ENCODE results near the gene WDR93. TPM values are rescaled to one million over a fixed set of nuclear protein-coding genes. Genes with fewer than 3 reads are reported as not detected.

Gene WDR93
- total RNA-seq, 1 experiment from 2014 or later: not detected

DNA sequence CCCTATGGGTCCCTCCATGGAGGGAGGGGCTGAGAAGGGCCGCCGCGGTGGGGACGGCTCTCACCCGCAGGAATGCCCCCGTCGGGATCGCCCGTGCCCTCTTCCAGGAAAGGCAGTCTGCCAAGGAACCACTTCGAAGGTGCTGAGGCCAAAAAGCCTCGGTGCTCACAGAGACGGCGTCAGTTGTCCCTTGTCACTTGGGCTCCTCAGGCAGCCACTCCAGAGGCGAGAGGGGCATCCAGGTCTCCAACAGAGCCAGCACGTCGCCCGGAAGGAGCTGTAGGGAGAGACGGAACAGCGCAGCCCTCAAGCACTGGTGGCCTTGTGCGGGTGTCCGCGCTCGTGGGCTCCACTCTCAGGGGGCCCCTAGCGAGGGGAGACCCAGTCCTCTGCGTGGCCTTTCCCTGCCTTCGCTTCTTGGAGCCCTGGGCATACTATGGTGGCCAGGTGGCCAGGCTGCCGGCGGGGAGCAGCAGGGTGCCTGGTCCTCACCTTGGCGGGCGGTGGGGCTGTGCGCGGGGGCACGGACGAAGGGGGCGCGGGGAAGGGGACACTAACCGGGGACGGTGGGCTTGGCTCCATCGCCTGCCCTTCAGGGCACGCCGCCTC is 59.4 kb downstream of the WDR93 start:
- Histone ChIP-seq H4K8ac (replicated peaks; ENCODE audit: insufficient read length, low read depth, low read length) (no peak overlapping the region), H3K56ac (ENCODE audit: insufficient read length, low read depth, low read length) (no peak overlapping the region), H3K27me3 (ENCODE audit: insufficient read depth, low read length) (peaks cover 42% of the 10 kb centered on the region), H3K9me3 (ENCODE audit: control insufficient read depth, low read depth, low read length) (no peaks in the 10 kb centered on the region), H3K79me1 (ENCODE audit: insufficient read depth, low read depth, low read length, poor library complexity, severe bottlenecking) (no peaks in the 10 kb centered on the region), H3K14ac (ENCODE audit: insufficient read depth, low read length) (no peak overlapping the region), H3K23ac (ENCODE audit: insufficient read length, low read depth, low read length) (no peak overlapping the region), H3K4me1 (ENCODE audit: insufficient read depth, low read length) (no peaks in the 10 kb centered on the region; the same call in 1 of the 2 replicates), H3K23me2 (ENCODE audit: insufficient read length, low read depth, low read length, poor library complexity, severe bottlenecking) (peaks cover 8% of the 10 kb centered on the region), H4K91ac (ENCODE audit: insufficient read length, low read depth, low read length) (no peak overlapping the region), H2AFZ (ENCODE audit: low read length) (no peak overlapping the region), H2BK12ac (ENCODE audit: insufficient read length, low read depth, low read length) (no peak overlapping the region), H2BK15ac (ENCODE audit: low read depth, low read length) (no peak overlapping the region), H2AK5ac (ENCODE audit: insufficient read length, low read length) (no peak overlapping the region), H2BK20ac (ENCODE audit: low read depth, low read length, poor library complexity, severe bottlenecking) (no peak overlapping the region), H4K5ac (ENCODE audit: insufficient read length, low read depth, low read length) (no peak overlapping the region), H3K79me2 (ENCODE audit: insufficient read depth, low read length) (no peaks in the 10 kb centered on the region), H3K4me2 (ENCODE audit: insufficient read depth, insufficient read length, low read length) (peak overlapping the region; percentile 68), H4K20me1 (ENCODE audit: control insufficient read depth, insufficient read depth, insufficient read length) (no peaks in the 10 kb centered on the region), H3T11ph (ENCODE audit: low read length) (no peak overlapping the region), H3K9ac (ENCODE audit: extremely low read depth, insufficient read length, low read length) (no peak overlapping the region), H3K18ac (ENCODE audit: insufficient read length, low read depth, low read length) (no peak overlapping the region), H3K27ac (ENCODE audit: insufficient read length, low read depth, low read length) (no peak overlapping the region), H3K4ac (ENCODE audit: low read depth, low read length) (no peak overlapping the region), H2BK5ac (ENCODE audit: insufficient read length, low read length) (no peak overlapping the region), H2BK120ac (ENCODE audit: low read depth, low read length, poor library complexity, severe bottlenecking) (no peak overlapping the region)
- TF ChIP-seq, protein P1, sequence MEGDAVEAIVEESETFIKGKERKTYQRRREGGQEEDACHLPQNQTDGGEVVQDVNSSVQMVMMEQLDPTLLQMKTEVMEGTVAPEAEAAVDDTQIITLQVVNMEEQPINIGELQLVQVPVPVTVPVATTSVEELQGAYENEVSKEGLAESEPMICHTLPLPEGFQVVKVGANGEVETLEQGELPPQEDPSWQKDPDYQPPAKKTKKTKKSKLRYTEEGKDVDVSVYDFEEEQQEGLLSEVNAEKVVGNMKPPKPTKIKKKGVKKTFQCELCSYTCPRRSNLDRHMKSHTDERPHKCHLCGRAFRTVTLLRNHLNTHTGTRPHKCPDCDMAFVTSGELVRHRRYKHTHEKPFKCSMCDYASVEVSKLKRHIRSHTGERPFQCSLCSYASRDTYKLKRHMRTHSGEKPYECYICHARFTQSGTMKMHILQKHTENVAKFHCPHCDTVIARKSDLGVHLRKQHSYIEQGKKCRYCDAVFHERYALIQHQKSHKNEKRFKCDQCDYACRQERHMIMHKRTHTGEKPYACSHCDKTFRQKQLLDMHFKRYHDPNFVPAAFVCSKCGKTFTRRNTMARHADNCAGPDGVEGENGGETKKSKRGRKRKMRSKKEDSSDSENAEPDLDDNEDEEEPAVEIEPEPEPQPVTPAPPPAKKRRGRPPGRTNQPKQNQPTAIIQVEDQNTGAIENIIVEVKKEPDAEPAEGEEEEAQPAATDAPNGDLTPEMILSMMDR (conservative IDR thresholded peaks at IDR 0.05): no peak
- peak; percentile 42 for DNase-seq
- peaks cover 17 to 21% of the 10 kb centered on the region in 2 experiments for H3K4me1 Mint-ChIP-seq
- H3K9me3 Mint-ChIP-seq: no peaks in the 10 kb centered on the region; a peak in 1 of 5 replicates
- no peak overlapping the region for H3K27ac Mint-ChIP-seq
- WGBS (ENCODE audit: extremely low coverage, insufficient read length, low lambda C conversion rate): no CpG with 5 or more reads among the region's 41 CpGs
- H3K36me3 Mint-ChIP-seq (ENCODE audit: insufficient read depth in 1 of 3, low read depth in 3 of 3): peaks cover 0 to 3% (median 0%) of the 10 kb centered on the region in 3 experiments; a peak in 1 of 7 replicates
- H3K27me3 Mint-ChIP-seq (ENCODE audit: low read depth): peaks cover 36% of the 10 kb centered on the region
- peak overlapping the region; percentile 48 to 78 for H3K4me3 Mint-ChIP-seq
